GM18507 (cell line): ENCODE results near the gene DDX54.

Experiments
- DNase-seq: peaks from one replicate; pipeline ENCODE4 v3.0.0; 2011; ENCODE audit warnings: low read depth; ENCODE audit not compliant: insufficient read length; ENCODE audit errors: extremely low spot score
- FAIRE-seq: peaks from 2 replicates; lab custom pipeline; 2011; peaks lifted over from hg19 to GRCh38; lab: Jason Lieb, UNC

Gene DDX54

DNA sequence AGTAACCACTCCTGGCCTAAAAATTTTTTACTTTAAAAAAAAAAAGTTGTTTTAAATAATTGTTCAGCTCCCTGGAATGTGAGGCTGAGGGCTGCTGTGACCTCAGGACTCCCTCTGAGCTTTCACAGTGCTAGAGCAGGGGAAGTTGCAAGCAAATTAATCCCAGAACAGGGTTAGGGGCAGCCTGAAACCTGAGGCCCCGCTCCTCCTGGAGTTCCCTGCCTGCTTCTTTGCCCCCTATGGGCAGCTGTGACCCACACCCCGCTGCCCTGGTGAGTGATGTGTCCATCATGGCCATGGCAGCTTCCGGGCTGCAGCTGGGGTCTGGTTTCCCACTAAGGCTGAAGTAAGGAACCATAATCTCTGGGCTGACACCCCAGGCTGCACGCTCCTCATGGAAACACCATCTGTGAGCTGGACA, 9.7 kb upstream of the DDX54 start:
- no peak for DNase-seq
- FAIRE-seq = no peak

DNA sequence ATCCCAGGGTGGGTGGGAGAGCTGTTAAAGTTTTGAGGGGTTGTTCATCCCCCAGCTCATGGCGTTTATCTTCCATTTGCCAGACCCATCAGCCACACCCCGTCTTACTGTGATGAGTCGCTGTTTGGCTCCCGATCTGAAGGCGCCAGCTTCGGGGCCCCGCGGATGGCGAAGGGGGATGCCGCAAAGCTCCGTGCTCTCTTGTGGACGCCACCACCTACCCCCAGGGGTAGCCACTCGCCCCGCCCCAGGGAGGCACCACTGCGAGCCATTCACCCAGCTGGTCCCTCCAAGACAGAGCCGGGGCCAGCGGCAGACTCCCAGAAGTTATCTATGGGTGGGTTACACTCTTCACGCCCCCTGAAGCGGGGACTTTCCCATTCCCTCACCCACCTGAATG, 5.9 kb upstream of the DDX54 start:
- DNase-seq = no peak
- FAIRE-seq = no peak

DNA sequence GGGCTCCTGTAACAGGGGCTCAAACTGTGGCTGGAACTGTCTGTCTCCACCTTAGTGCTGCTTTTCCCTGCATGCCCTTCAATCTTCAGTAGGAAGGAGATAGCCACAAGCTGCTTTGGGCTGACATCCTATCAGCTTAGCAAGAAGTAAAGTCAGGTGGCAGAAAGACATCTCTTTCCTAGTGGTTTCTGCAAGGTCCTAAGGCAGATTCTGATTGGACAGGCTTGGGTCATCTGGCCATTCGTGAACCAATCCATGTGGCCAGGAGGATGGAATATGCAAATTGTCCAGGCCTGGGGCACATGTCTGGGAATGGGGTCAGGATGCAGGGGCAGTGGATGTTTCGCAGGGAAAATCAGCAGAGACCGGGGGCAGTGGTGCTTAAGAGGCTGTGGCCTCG, 5.5 kb upstream of the DDX54 start:
- DNase-seq = no peak
- FAIRE-seq = no peak

DNA sequence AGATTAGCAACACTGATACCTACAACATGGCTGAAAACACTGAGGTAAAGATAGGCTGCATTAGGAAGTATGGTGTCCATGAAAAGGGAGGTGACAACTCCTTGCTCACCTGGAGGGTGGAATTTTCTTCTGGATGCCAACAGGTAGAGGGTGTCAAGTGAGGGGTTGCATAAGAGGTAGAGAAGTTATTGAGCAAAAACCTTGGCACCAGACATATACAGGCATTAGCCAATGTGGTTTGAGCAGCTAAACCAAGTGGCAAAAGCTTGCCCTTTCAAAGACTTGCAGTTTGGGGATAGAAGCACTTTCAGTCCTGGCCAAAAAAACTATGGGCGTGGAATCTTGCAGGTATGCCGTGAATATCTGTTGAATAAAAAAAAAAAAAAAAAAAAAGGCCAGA, 4.1 kb upstream of the DDX54 start:
- DNase-seq = no peak
- FAIRE-seq = no peak

DNA sequence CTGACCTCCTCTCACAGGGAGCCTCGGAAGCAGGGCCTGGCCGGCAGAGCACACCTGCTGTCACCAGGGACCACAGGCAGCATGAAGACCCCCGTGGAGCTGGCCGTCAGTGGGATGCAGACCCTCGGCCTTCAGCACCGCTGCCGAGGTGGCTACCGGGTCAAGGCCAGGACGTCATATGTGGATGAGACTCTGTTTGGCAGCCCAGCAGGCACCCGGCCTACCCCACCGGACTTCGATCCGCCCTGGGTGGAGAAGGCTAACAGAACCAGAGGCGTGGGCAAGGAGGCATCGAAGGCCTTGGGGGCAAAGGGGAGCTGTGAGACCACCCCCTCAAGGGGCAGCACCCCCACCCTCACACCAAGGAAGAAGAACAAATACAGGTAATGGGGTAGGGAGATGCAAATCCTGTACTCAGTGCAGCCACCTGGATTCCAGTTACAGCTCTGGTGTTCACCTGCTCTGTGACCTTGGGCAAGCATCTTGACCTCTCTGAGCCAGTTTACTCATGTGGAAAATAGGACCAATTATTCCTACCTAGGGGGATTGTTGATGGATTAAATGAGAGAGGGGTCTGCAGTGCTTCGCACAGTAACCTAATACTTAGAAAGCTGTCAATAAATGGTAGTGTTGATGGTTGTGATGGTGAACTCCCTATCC, 1.5 kb upstream of the DDX54 start:
- FAIRE-seq = no peak
- no peak for DNase-seq

DNA sequence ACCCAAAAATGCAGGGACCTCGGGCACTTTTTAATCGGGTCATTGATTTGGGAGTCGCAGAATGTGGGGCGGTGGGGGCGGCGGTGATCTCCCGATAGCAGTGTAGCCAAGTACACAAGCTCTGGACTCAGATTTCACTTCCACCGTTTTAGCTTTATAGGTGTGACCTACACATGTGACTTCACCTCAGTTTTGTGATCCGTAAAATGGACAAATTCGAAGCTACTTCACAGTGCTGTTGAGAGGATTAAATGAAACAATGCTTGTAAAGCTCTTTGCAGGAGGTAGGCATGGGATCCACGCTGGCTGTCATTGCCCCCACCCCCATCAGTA, 721 bp upstream of the DDX54 start:
- FAIRE-seq (no peak), DNase-seq (no peak)

GRCh38 chr12:113184900-113185179, 438 bp downstream of the DDX54 start:
- FAIRE-seq (peak; percentile 89), DNase-seq (peak; percentile 74)

DNA sequence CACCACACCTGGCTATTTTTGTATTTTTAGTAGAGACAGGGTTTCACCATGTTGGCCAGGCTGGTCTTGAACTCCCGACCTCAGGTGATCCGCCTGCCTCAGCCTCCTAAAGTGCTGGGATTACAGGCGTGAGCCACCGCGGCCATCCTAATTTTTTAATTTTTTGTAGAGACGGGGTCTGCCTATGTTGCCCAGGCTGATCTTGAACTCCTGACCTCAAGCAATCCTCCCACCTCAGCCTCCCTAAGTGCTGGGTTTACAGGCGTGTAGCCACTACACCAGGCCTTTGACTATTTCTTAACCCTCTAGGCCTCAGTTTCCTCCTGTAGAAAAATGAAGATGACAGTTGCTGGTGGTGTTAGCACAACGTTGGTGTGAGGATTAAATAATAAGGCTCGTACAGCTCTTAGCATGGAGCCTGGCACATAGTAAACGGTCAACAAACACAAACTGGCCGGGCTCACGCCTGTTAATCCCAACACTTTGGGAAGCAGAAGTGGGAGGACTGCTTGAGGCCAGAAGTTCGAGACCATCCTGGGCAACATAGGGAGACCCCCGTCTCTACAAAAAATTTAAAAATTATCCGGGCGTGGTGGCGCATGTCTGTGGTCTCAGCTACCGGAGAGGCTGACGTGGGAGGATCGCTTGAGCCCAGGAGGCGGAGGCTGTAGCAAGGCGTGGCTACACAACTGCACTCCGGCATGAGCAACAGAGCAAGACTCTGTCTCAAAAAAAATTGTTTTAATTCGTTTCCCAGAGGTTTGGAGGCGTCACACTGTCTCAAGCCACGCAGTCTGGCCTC, 979 bp downstream of the DDX54 start:
- DNase-seq (no peak), FAIRE-seq (no peak)

GRCh38 chr12:113183030-113183589, 2.2 kb downstream of the DDX54 start:
- no peak for FAIRE-seq
- no peak for DNase-seq

GRCh38 chr12:113181975-113182374, 3.3 kb downstream of the DDX54 start:
- FAIRE-seq = no peak
- DNase-seq = no peak

DNA sequence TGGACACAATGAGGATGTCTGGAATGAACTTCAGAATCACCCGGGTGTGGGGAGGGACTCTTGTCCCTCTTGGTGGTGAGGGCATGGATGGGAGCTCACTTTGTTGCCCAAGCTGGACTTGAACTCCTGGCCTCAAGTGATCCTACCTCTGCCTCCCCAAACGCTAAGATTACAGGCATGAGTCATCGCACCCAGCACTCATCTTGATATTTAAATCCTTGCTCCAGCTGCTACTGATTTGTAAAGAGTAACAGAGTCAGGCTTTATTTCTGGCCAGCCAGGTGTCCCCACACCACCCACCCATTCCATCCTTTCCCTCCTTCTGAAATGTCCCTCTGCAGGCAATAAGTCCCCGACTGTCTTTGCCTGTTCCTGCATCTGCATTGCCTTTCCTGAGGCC, 4.9 kb downstream of the DDX54 start:
- FAIRE-seq = no peak
- DNase-seq = no peak

- no peak for DNase-seq
- no peak for FAIRE-seq
Observed at GRCh38 chr12:113179023-113179422, 6.3 kb downstream of the DDX54 start.

- peak; percentile 87 for FAIRE-seq
Observed at GRCh38 chr12:113174461-113175384, 10.6 kb downstream of the DDX54 start.

DNA sequence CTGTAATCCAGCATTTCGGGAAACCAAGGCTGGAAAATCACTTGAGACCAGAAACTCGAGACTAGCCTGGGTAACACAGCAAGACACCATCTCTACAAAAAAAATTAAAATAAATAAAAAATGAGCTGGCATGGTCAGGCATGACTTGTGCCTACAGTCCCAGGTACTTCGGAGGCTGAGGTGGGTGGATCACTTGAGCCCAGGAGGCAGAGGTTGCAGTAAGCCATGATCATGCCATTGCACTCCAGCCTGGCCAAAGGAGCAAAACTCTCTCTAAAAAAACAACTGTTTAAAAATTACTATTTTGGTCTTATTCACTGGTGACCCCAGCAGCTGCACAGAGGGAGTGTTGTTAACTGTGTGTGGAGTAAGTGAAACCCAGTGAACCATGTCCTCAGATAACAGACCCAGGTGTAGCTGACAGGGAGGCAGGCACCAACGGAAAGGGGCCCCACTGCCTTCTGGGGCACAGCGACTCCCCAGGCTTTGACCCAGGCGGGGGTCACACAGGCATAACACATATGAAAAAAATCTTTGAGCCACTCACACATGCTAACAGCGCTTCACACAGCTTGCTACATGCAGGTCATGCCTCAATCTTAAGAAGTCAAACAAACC, 12.1 kb downstream of the DDX54 start:
- no peak for DNase-seq
- peak; percentile 42 for FAIRE-seq

More at GRCh38 chr12:113174461-113175384, 10.6 kb downstream of the DDX54 start:
- DNase-seq = peak; percentile 78

GRCh38 chr12:113172185-113172584, 13.1 kb downstream of the DDX54 start:
- DNase-seq (no peak), FAIRE-seq (no peak)

- no peak for DNase-seq
- no peak for FAIRE-seq
Observed at GRCh38 chr12:113171543-113171942, 13.7 kb downstream of the DDX54 start.

DNA sequence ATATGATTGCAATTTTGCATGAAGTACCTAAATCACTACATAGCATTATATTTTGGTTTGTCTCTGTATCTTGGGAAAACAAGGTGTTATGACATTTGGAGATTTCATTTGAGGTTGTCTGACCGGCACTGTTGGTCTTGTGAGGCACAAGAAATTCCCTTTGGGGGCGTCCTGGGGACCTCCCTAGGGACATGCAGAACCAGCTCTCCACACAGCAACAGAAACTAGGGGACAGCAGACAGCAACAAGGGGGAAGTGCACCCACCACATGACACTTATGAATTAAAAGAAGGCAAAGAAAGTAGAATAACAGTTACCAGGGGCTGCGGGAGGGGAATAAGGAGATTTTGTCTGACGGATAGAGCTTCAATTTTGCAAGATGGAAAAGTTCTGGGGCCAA, 14.4 kb downstream of the DDX54 start:
- FAIRE-seq = no peak
- DNase-seq = no peak

DNA sequence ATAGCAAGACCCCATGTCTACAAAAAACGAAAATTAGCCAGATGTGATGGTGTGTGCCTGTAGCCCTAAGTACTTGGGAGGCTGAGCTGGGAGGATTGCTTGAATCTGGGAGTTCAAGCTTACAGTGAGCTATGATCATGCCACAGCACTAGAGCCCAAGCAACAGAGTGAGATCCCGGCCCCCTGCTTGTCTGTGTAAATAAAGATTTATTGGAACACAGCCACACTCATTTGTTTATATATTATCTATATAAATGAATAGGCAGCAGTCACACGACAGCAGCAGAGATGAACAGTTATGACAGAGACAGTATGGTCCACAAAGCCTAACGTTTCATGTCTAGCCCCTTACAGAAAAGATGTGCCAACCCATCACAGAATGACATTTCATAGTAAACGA, 14.8 kb downstream of the DDX54 start:
- FAIRE-seq (no peak), DNase-seq (no peak)

- no peak for FAIRE-seq
Observed at GRCh38 chr12:113169697-113170096, 15.6 kb downstream of the DDX54 start.

DNA sequence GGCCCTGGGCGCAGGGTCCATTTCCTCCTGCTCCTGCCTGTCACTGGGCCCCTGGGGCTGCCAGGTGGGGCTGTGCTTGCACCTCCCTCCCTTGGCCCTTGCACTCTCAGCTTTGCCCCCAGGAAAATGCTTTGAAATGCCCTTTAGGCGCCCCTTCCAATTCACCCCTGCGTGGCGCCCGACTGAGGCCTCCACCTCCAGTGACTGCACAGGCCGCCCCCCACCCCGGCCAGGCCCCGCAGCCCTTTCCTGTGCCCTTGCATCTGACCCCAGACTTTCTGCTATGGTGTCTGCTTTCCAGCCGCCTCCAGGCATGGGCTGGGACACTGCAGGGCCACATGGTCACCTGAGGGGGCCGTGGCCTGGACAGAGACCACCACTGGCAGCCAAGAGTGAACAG, 17.4 kb downstream of the DDX54 start:
- no peak for FAIRE-seq
- DNase-seq = no peak

More at GRCh38 chr12:113169697-113170096, 15.6 kb downstream of the DDX54 start:
- DNase-seq = no peak
